H1 (cell line): ENCODE measurements around the gene VENTX. TPM values are rescaled to one million over a fixed set of nuclear protein-coding genes. Genes with fewer than 3 reads are reported as not detected.

Experiments
- CTCF ChIA-PET: fragments of 300-600 bp; sonication (Branson Sonifier 250); formaldehyde crosslinking; loops from one replicate; lab custom pipeline; 2021; ENCODE audit not compliant: partially characterized antibody; lab: Charles Lee
- POLR2A ChIA-PET: fragments of 300-600 bp; sonication (Branson Sonifier 250); formaldehyde crosslinking; loops from one replicate; lab custom pipeline; 2021; ENCODE audit warnings: inconsistent platforms; ENCODE audit not compliant: partially characterized antibody; lab: Charles Lee
- DNase-seq, 2 experiments: peaks; one replicate each; pipeline versions ENCODE4 v3.0.0 to v3.0.0-alpha.2; 2010 to 2022; ENCODE audit warnings: low spot score in 2 of 2, low read depth in 1 of 2, mixed read lengths in 1 of 2
- FAIRE-seq: peaks from 2 replicates; lab custom pipeline; 2011; peaks lifted over from hg19 to GRCh38; lab: Jason Lieb, UNC
- H2AFZ ChIP-seq: 2 replicates; pipeline ENCODE4 v1.8.1; 2012; ENCODE audit warnings: low read length, inconsistent platforms
- H2AK5ac ChIP-seq: 2 replicates; pipeline ENCODE4 v1.6.1; 2013; ENCODE audit warnings: low read depth, low read length
- H2BK120ac ChIP-seq: replicated peaks from 2 replicates; pipeline ENCODE3; 2013; ENCODE audit warnings: low read depth, low read length, inconsistent platforms
- H2BK12ac ChIP-seq: 2 replicates; pipeline ENCODE4 v1.6.1; 2013; ENCODE audit warnings: low read depth, low read length
- H2BK15ac ChIP-seq: 2 replicates; pipeline ENCODE4 v1.6.1; 2013; ENCODE audit warnings: low read length
- H2BK20ac ChIP-seq: 2 replicates; pipeline ENCODE4 v1.6.1; 2013; ENCODE audit warnings: low read length
- H2BK5ac ChIP-seq: 2 replicates; pipeline ENCODE4 v1.6.1; 2013; ENCODE audit warnings: low read depth, low read length
- H3K14ac ChIP-seq: 2 replicates; pipeline ENCODE4 v1.6.1; 2013; ENCODE audit warnings: inconsistent platforms; ENCODE audit not compliant: insufficient read length
- H3K18ac ChIP-seq: 2 replicates; pipeline ENCODE4 v1.6.1; 2013; ENCODE audit warnings: low read length; ENCODE audit errors: extremely low read depth
- H3K23ac ChIP-seq: 2 replicates; pipeline ENCODE4 v1.6.1; 2013; ENCODE audit warnings: inconsistent platforms; ENCODE audit not compliant: insufficient read length
- H3K23me2 ChIP-seq: 2 replicates; pipeline ENCODE4 v1.6.1; 2013; ENCODE audit warnings: low read depth, low read length
- H3K27ac ChIP-seq: 2 replicates; pipeline ENCODE4 v1.6.1; 2011; ENCODE audit warnings: low read depth, low read length, inconsistent platforms
- H3K27me3 ChIP-seq, 4 experiments: replicated peaks in 1 of 4; 1 replicate in 1 of 4; 2 replicates in 3 of 4; pipeline versions ENCODE4 v1.6.1 to v1.8.1; 2011 to 2013; ENCODE audit warnings: low read length in 3 of 4, mild to moderate bottlenecking in 3 of 4, inconsistent platforms in 2 of 4, mixed read lengths in 2 of 4, moderate library complexity in 1 of 4; ENCODE audit not compliant: control insufficient read depth in 3 of 4, insufficient read depth in 3 of 4; ENCODE audit errors: extremely low read depth in 1 of 4
- H3K36me3 ChIP-seq, 4 experiments: 2 replicates each; pipeline versions ENCODE4 v1.6.1 to v1.8.1; 2011 to 2013; ENCODE audit warnings: mild to moderate bottlenecking in 4 of 4, low read length in 3 of 4, moderate library complexity in 2 of 4, control low read depth in 1 of 4, inconsistent platforms in 1 of 4; ENCODE audit not compliant: insufficient read depth in 4 of 4, control insufficient read depth in 2 of 4
- H3K4ac ChIP-seq: replicated peaks from 2 replicates; pipeline ENCODE3; 2013; ENCODE audit warnings: low read length, low read depth, mixed read lengths, inconsistent platforms; ENCODE audit not compliant: insufficient read length
- H3K4me1 ChIP-seq, 4 experiments: replicated peaks in 1 of 4; 1 replicate in 1 of 4; 2 replicates in 3 of 4; pipeline versions ENCODE4 v1.6.1 to v1.8.1; 2011 to 2013; ENCODE audit warnings: low read length in 3 of 4, inconsistent platforms in 2 of 4, mixed read lengths in 1 of 4; ENCODE audit not compliant: insufficient read depth in 4 of 4, control insufficient read depth in 3 of 4
- H3K4me2 ChIP-seq, 2 experiments: 2 replicates each; pipeline versions ENCODE4 v1.6.1 to v1.8.1; 2011 to 2013; ENCODE audit warnings: low read depth in 2 of 2, low read length in 2 of 2, control low read depth in 1 of 2, inconsistent platforms in 1 of 2, mild to moderate bottlenecking in 1 of 2; ENCODE audit not compliant: insufficient read depth in 1 of 2
- H3K4me3 ChIP-seq, 4 experiments: fragments of 200-600, 300-600 bp in 1 of 4; sonication (generic), shearing (Covaris generic), sonication (Bioruptor Twin) in 1 of 4; 2 replicates each; pipeline versions ENCODE4 v1.5.1 to v1.8.1; 2011 to 2016; ENCODE audit warnings: low read length in 4 of 4, low read depth in 3 of 4, control low read depth in 2 of 4, inconsistent platforms in 2 of 4, mild to moderate bottlenecking in 2 of 4, mixed read lengths in 1 of 4, moderate library complexity in 1 of 4; ENCODE audit not compliant: insufficient read depth in 2 of 4; ENCODE audit errors: extremely low read depth in 1 of 4
- H3K56ac ChIP-seq: replicated peaks from 2 replicates; pipeline ENCODE3; 2013; ENCODE audit warnings: low read depth, mild to moderate bottlenecking, mixed read lengths, low read length, inconsistent platforms; ENCODE audit not compliant: insufficient read length
- H3K79me1 ChIP-seq: 2 replicates; pipeline ENCODE4 v1.6.1; 2013; ENCODE audit warnings: low read depth, low read length, control low read depth
- H3K79me2 ChIP-seq, 2 experiments: 2 replicates each; pipeline versions ENCODE4 v1.6.1 to v1.8.1; 2012 to 2013; ENCODE audit warnings: low read length in 2 of 2, mild to moderate bottlenecking in 2 of 2, inconsistent platforms in 1 of 2; ENCODE audit not compliant: insufficient read depth in 2 of 2, control insufficient read depth in 1 of 2
- H3K9ac ChIP-seq, 4 experiments: replicated peaks in 1 of 4; 1 replicate in 1 of 4; 2 replicates in 3 of 4; pipeline versions ENCODE4 v1.6.1 to v1.8.1; 2011 to 2013; ENCODE audit warnings: low read depth in 3 of 4, low read length in 3 of 4, control low read depth in 2 of 4, mild to moderate bottlenecking in 2 of 4, moderate library complexity in 2 of 4, inconsistent platforms in 1 of 4; ENCODE audit errors: extremely low read depth in 1 of 4
- H3K9me3 ChIP-seq, 2 experiments: 2 replicates each; pipeline versions ENCODE4 v1.6.1 to v1.8.1; 2012 to 2013; ENCODE audit warnings: mild to moderate bottlenecking in 2 of 2, moderate library complexity in 2 of 2, control low read depth in 1 of 2, inconsistent platforms in 1 of 2, low read depth in 1 of 2, low read length in 1 of 2, mixed read lengths in 1 of 2; ENCODE audit not compliant: insufficient read depth in 2 of 2
- H4K20me1 ChIP-seq, 2 experiments: replicated peaks in 1 of 2; 2 replicates each; pipeline versions ENCODE3 to v1.8.1; 2011 to 2013; ENCODE audit warnings: inconsistent platforms in 2 of 2, low read length in 2 of 2, mild to moderate bottlenecking in 1 of 2; ENCODE audit not compliant: insufficient read depth in 2 of 2, control insufficient read depth in 1 of 2
- H4K5ac ChIP-seq: 2 replicates; pipeline ENCODE4 v1.6.1; 2013; ENCODE audit warnings: low read length, low read depth, mixed read lengths, inconsistent platforms; ENCODE audit not compliant: insufficient read length
- H4K8ac ChIP-seq: 2 replicates; pipeline ENCODE4 v1.8.0; 2013; ENCODE audit warnings: mild to moderate bottlenecking, moderate library complexity, low read length, inconsistent platforms; ENCODE audit not compliant: insufficient read depth; ENCODE audit errors: extremely low read depth
- H4K91ac ChIP-seq: replicated peaks from 2 replicates; pipeline ENCODE3; 2013; ENCODE audit warnings: low read length, mixed read lengths, inconsistent platforms; ENCODE audit not compliant: insufficient read length
- BRCA1 ChIP-seq: IDR thresholded peaks from 2 replicates; pipeline ENCODE4 v1.6.1; 2012; ENCODE audit warnings: low read depth, low read length, improper control_type of control experiment
- CHD1 ChIP-seq: IDR thresholded peaks from 2 replicates; pipeline ENCODE4 v1.6.1; 2012; ENCODE audit warnings: low read depth, low read length, improper control_type of control experiment
- CTCF ChIP-seq, 3 experiments: IDR thresholded peaks; 1 replicate in 2 of 3; 2 replicates in 1 of 3; pipeline versions ENCODE4 v1.5.1 to v1.6.1; 2011; ENCODE audit warnings: low read length in 3 of 3, mild to moderate bottlenecking in 3 of 3, inconsistent platforms in 2 of 3, low read depth in 1 of 3, moderate library complexity in 1 of 3; ENCODE audit not compliant: insufficient read depth in 1 of 3; ENCODE audit errors: control extremely low read depth in 1 of 3
- FOSL1 ChIP-seq: IDR thresholded peaks from 2 replicates; pipeline ENCODE4 v1.6.1; 2011; ENCODE audit warnings: mild to moderate bottlenecking, low read depth, low read length, moderate library complexity; ENCODE audit not compliant: insufficient read depth
- HDAC2 ChIP-seq, 2 experiments: fragments of 300-600 bp in 1 of 2; sonication (generic) in 1 of 2; IDR thresholded peaks; 2 replicates each; pipeline ENCODE4 v1.6.1; 2011 to 2012; ENCODE audit warnings: low read depth in 2 of 2, low read length in 2 of 2, mild to moderate bottlenecking in 2 of 2, moderate library complexity in 2 of 2, borderline replicate concordance in 1 of 2, inconsistent platforms in 1 of 2
- KDM4A ChIP-seq: IDR thresholded peaks from one replicate; pipeline ENCODE4 v1.7.1; 2012; ENCODE audit warnings: low read depth, mild to moderate bottlenecking, moderate library complexity, low read length, inconsistent platforms; ENCODE audit not compliant: severe bottlenecking
- NANOG ChIP-seq: IDR thresholded peaks from 2 replicates; pipeline ENCODE4 v1.6.1; 2011; ENCODE audit warnings: low read length, low read depth, mild to moderate bottlenecking, inconsistent platforms; ENCODE audit not compliant: insufficient read depth, poor library complexity, severe bottlenecking
- NRF1 ChIP-seq: IDR thresholded peaks from 2 replicates; pipeline ENCODE4 v1.6.1; 2011; ENCODE audit warnings: mild to moderate bottlenecking, low read depth, low read length, improper control_type of control experiment
- SIX5 ChIP-seq: IDR thresholded peaks from 2 replicates; pipeline ENCODE4 v1.6.1; 2011; ENCODE audit warnings: mild to moderate bottlenecking, low read depth, low read length
- SP1 ChIP-seq: IDR thresholded peaks from 2 replicates; pipeline ENCODE4 v1.6.1; 2011; ENCODE audit warnings: low read depth, low read length
- SP2 ChIP-seq: IDR thresholded peaks from 2 replicates; pipeline ENCODE4 v1.6.1; 2012; ENCODE audit warnings: mild to moderate bottlenecking, low read length, inconsistent platforms
- SRF ChIP-seq: IDR thresholded peaks from 2 replicates; pipeline ENCODE4 v1.6.1; 2011; ENCODE audit warnings: mild to moderate bottlenecking, low read depth, low read length, moderate library complexity
- YY1 ChIP-seq: IDR thresholded peaks from 2 replicates; pipeline ENCODE4 v1.6.1; 2011; ENCODE audit warnings: low read depth, mild to moderate bottlenecking, low read length
- WGBS, 2 experiments: shearing (Covaris generic) in 1 of 2; methylation state at CpG; one replicate each; pipeline versions ENCODE4 v1.1.6 to v1.1.7; 2013 to 2015; ENCODE audit warnings: low lambda C conversion rate in 2 of 2, mixed read lengths in 2 of 2, inconsistent platforms in 1 of 2, low coverage in 1 of 2, missing lambda C conversion rate in 1 of 2; ENCODE audit not compliant: insufficient replicate concordance in 2 of 2, insufficient coverage in 1 of 2, insufficient read length in 1 of 2; ENCODE audit errors: extremely low coverage in 1 of 2, missing lambda C conversion rate in 1 of 2; 5-methylcytosine and 5-hydroxymethylcytosine counted together
- polyA plus RNA-seq, 7 experiments: library from polyadenylated mRNA; depleted of rRNA in 3 of 7; stranded (reverse) in 5 of 7; unstranded in 2 of 7; fragments of >200 nt in 5 of 7; fragments of 200-250 nt in 2 of 7; gene quantifications; 1 replicate in 5 of 7; 2 replicates in 1 of 7; 4 replicates in 1 of 7; pipeline versions ENCODE4 v1.2.1 to v1.2.3, GENCODE V29; 2011 to 2013; ENCODE audit warnings: missing spikeins in 2 of 7, mixed read lengths in 2 of 7
- total RNA-seq: library from RNA; stranded (reverse); fragmentation: NEBNext Ultra II Directional; extraction: Animal tissue kit (Norgen Biotek cat#: 25700); gene quantifications from 2 replicates; pipeline ENCODE4 v1.2.1, GENCODE V29; 2021

VENTX gene
- total and polyA plus RNA-seq, 2 of the 8 experiments (the other 6 are each of a cell fraction or from before 2014, with no cell fraction given): 5.6 TPM

GRCh38 chr10:133252223-133252552 lies 14.5 kb downstream of the VENTX start:
- no peak overlapping the region for H2BK120ac ChIP-seq
- H3K4me3 ChIP-seq: no peak overlapping the region
- H3K9me3 ChIP-seq: no peaks in the 10 kb centered on the region
- no peak overlapping the region for H3K27ac ChIP-seq
- no peak overlapping the region for H2AFZ ChIP-seq
- no peak overlapping the region for H2AK5ac ChIP-seq
- no peak overlapping the region for H4K8ac ChIP-seq
- H3K14ac ChIP-seq: no peak overlapping the region
- no peak overlapping the region for H3K4ac ChIP-seq
- POLR2A ChIA-PET: no interaction called here
- H3K56ac ChIP-seq: no peak overlapping the region
- DNase-seq (no peak), FAIRE-seq (no peak)
- H3K9ac ChIP-seq: no peak overlapping the region
- H2BK15ac ChIP-seq: no peak overlapping the region
- no peak overlapping the region for H2BK5ac ChIP-seq
- no peak overlapping the region for H2BK20ac ChIP-seq
- H4K20me1 ChIP-seq: peaks cover 0 to 5% of the 10 kb centered on the region in 2 experiments
- no peak overlapping the region for H2BK12ac ChIP-seq
- H3K4me2 ChIP-seq: no peak overlapping the region
- 60% methylated on average over 1 of the region's 12 CpGs; no CpG with 5 or more reads in 1 of the 2 experiments for WGBS, 2 experiments
- H3K23ac ChIP-seq: no peak overlapping the region
- CTCF ChIA-PET: no interaction called here
- no peaks in the 10 kb centered on the region for H3K36me3 ChIP-seq
- H3K79me1 ChIP-seq: 0 out of 2 replicates have a peak, but pooled peaks cover 2% of the 10 kb centered on the region
- H3K18ac ChIP-seq: no peak overlapping the region
- H3K27me3 ChIP-seq: no peaks in the 10 kb centered on the region; a peak in 3 of 7 replicates
- H3K4me1 ChIP-seq: peaks cover 0 to 8% (median 6%) of the 10 kb centered on the region in 4 experiments; a peak in 5 of 7 replicates
- no peaks in the 10 kb centered on the region for H3K79me2 ChIP-seq
- H4K91ac ChIP-seq: no peak overlapping the region
- no peak overlapping the region for H4K5ac ChIP-seq
- H3K23me2 ChIP-seq: 0 out of 2 replicates have a peak, but pooled peaks cover 1% of the 10 kb centered on the region
- TF ChIP-seq SIX5 (no peak), CTCF (IDR thresholded peaks at IDR 0.05; ENCODE audit: control extremely low read depth in 1 of 3, insufficient read depth in 1 of 3, low read depth in 1 of 3, low read length in 3 of 3) (no peak), NRF1 (no peak), YY1 (no peak), SRF (no peak), NANOG (no peak), FOSL1 (no peak), CHD1 (no peak), SP1 (no peak), BRCA1 (no peak), HDAC2 (IDR thresholded peaks at IDR 0.05; ENCODE audit: borderline replicate concordance in 1 of 2, low read depth in 2 of 2, low read length in 2 of 2) (no peak), KDM4A (no peak), SP2 (no peak)
